A172 (cell line): ENCODE measurements around the gene POU2AF3. TPM values are rescaled to one million over a fixed set of nuclear protein-coding genes. Genes with fewer than 3 reads are reported as not detected.
"Not testable (repeated sequence)": the region's sequence is repeated elsewhere in the genome, so short reads cannot be mapped to it uniquely, and the experiment has no call there.

Experiments
- DNase-seq: peaks from one replicate; pipeline ENCODE4 v3.0.0-alpha.2; 2015; ENCODE audit warnings: low spot score
- total RNA-seq: library from RNA; depleted of rRNA; stranded (reverse); fragments of >200 nt; shearing (Covaris generic); gene quantifications from 2 replicates; pipeline ENCODE4 v1.2.3, GENCODE V29; 2014

Gene POU2AF3
- total RNA-seq, 1 experiment from 2014 or later, result not detected

- DNase-seq, result no peak
Observed at GRCh38 chr11:111301004-111301841, 2.9 kb downstream of the POU2AF3 start.

- DNase-seq, result no peak
Observed at GRCh38 chr11:111301842-111302118, 3.4 kb downstream of the POU2AF3 start.

GRCh38 chr11:111302298-111302697 is 4.0 kb downstream of the POU2AF3 start:
- no peak for DNase-seq

- DNase-seq, result no peak
Observed at GRCh38 chr11:111303461-111303860, 5.1 kb downstream of the POU2AF3 start.

- no peak for DNase-seq
Observed at GRCh38 chr11:111305162-111305802, 6.9 kb downstream of the POU2AF3 start.

- no peak for DNase-seq
Observed at GRCh38 chr11:111305876-111306275, 7.5 kb downstream of the POU2AF3 start.

GRCh38 chr11:111306321-111306720 is 8.0 kb downstream of the POU2AF3 start:
- DNase-seq, result no peak

GRCh38 chr11:111307472-111308108 is 9.2 kb downstream of the POU2AF3 start:
- DNase-seq, result no peak

- no peak for DNase-seq
Observed at GRCh38 chr11:111308140-111308539, 9.8 kb downstream of the POU2AF3 start.

- no peak for DNase-seq
Observed at GRCh38 chr11:111309215-111309915, 11.0 kb downstream of the POU2AF3 start.

- DNase-seq, result no peak
Observed at GRCh38 chr11:111310088-111310487, 11.7 kb downstream of the POU2AF3 start.

GRCh38 chr11:111310723-111311122 is 12.4 kb downstream of the POU2AF3 start:
- DNase-seq, result no peak

- no peak for DNase-seq
Observed at GRCh38 chr11:111312076-111312475, 13.7 kb downstream of the POU2AF3 start.

GRCh38 chr11:111319296-111319695 is 20.9 kb downstream of the POU2AF3 start:
- no peak for DNase-seq

GRCh38 chr11:111320199-111320598 is 21.9 kb downstream of the POU2AF3 start:
- not testable (repeated sequence) for DNase-seq

- DNase-seq, result no peak
Observed at GRCh38 chr11:111320728-111321568, 22.6 kb downstream of the POU2AF3 start.

GRCh38 chr11:111322534-111322933 is 24.2 kb downstream of the POU2AF3 start:
- no peak for DNase-seq

- DNase-seq, result no peak
Observed at GRCh38 chr11:111324277-111324720, 26.0 kb downstream of the POU2AF3 start.

GRCh38 chr11:111325259-111325658 is 26.9 kb downstream of the POU2AF3 start:
- no peak for DNase-seq

GRCh38 chr11:111326824-111327223 is 28.5 kb downstream of the POU2AF3 start:
- DNase-seq, result no peak

GRCh38 chr11:111327908-111328624 is 29.7 kb downstream of the POU2AF3 start:
- DNase-seq, result no peak
